Endothelial cell (in vitro differentiated cells): ENCODE measurements around the gene COBLL1. TPM values are rescaled to one million over a fixed set of nuclear protein-coding genes. Genes with fewer than 3 reads are reported as not detected.

Experiments
- DNase-seq: peaks from one replicate; pipeline ENCODE4 v3.0.0; 2021; ENCODE audit warnings: low spot score
- H3K27ac Mint-ChIP-seq: one replicate; pipeline ENCODE4 v1.8.0; 2021; ENCODE audit warnings: mixed read lengths, inconsistent platforms; ENCODE audit not compliant: unreplicated experiment
- H3K27me3 Mint-ChIP-seq: one replicate; pipeline ENCODE4 v1.8.0; 2021; ENCODE audit warnings: mild to moderate bottlenecking, moderate library complexity, mixed read lengths, inconsistent platforms; ENCODE audit not compliant: unreplicated experiment
- H3K36me3 Mint-ChIP-seq: one replicate; pipeline ENCODE4 v1.8.0; 2021; ENCODE audit warnings: mild to moderate bottlenecking, low read depth, mixed read lengths, inconsistent platforms; ENCODE audit not compliant: unreplicated experiment
- H3K4me1 Mint-ChIP-seq: one replicate; pipeline ENCODE4 v1.8.0; 2021; ENCODE audit warnings: mild to moderate bottlenecking, mixed read lengths, inconsistent platforms; ENCODE audit not compliant: unreplicated experiment
- H3K4me3 Mint-ChIP-seq: one replicate; pipeline ENCODE4 v1.8.0; 2021; ENCODE audit warnings: mild to moderate bottlenecking, mixed read lengths, inconsistent platforms; ENCODE audit not compliant: unreplicated experiment
- H3K9me3 Mint-ChIP-seq: one replicate; pipeline ENCODE4 v1.8.0; 2021; ENCODE audit warnings: mixed read lengths, inconsistent platforms; ENCODE audit not compliant: unreplicated experiment
- total RNA-seq: library from RNA; stranded (reverse); fragmentation: NEBNext Ultra II Directional; extraction: Animal tissue kit (Norgen Biotek cat#: 25700); gene quantifications from one replicate; pipeline ENCODE4 v1.2.1, GENCODE V29; 2021; ENCODE audit not compliant: unreplicated experiment
- TF ChIP-seq, protein P1 (sequence below): fragments of 200-600 bp; sonication (generic); IDR thresholded peaks from one replicate; pipeline ENCODE4 v1.5.0; 2021; ENCODE audit warnings: antibody characterized with exemption; ENCODE audit not compliant: unreplicated experiment

The COBLL1 gene
- total RNA-seq, 1 donor from 2014 or later, result 46.6 TPM

DNA sequence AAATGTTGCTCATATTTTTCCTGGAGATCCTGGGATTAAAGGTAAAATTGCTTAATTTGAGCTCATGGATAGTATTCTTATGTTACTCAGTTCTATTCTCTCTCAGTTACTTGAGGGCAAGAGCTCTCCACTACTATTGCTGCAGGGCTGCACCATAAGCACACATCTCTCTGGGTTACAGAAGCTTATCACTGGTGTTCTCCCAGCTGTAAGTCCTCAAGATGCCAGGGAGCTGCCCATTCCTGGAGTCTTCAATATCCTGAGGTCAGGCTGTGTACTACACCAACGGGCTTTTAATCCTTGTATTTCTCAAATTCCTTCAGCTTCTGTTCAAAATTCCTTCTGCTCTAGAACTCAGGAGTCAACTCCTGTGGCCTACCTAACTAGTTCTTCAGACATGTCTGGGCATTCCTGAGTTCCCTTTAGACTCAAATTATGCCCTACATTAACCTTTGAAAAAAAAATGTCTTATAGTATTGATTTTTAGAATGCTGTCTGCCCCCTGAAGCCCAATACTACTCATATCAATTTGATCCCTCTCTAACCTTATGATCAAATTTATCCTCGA, 17.7 kb upstream of the COBLL1 start:
- Mint-ChIP-seq H3K36me3 (no peaks in the 10 kb centered on the region), H3K9me3 (no peaks in the 10 kb centered on the region), H3K4me3 (no peak overlapping the region), H3K27ac (no peak overlapping the region), H3K4me1 (no peaks in the 10 kb centered on the region), H3K27me3 (no peaks in the 10 kb centered on the region)
- TF ChIP-seq, protein P1, sequence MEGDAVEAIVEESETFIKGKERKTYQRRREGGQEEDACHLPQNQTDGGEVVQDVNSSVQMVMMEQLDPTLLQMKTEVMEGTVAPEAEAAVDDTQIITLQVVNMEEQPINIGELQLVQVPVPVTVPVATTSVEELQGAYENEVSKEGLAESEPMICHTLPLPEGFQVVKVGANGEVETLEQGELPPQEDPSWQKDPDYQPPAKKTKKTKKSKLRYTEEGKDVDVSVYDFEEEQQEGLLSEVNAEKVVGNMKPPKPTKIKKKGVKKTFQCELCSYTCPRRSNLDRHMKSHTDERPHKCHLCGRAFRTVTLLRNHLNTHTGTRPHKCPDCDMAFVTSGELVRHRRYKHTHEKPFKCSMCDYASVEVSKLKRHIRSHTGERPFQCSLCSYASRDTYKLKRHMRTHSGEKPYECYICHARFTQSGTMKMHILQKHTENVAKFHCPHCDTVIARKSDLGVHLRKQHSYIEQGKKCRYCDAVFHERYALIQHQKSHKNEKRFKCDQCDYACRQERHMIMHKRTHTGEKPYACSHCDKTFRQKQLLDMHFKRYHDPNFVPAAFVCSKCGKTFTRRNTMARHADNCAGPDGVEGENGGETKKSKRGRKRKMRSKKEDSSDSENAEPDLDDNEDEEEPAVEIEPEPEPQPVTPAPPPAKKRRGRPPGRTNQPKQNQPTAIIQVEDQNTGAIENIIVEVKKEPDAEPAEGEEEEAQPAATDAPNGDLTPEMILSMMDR, result no peak
- DNase-seq, result no peak

DNA sequence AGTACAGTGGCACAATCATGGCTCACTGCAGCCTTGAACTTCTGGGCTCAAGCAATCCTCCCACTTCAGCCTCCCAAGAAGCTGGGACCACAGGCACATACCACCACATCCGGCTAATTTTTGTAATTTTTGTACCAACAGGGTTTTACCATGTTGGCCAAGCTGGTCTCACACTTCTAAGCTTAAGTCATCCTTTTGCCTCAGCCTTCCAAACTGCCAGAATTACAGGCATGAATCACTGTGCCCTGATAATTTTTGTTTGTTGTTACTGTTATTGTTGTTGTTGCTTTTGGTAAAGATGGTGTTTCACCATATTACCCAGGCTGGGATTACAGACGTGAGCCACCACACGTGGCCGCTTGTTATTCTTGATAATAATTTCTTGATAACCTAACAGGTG, 10.5 kb upstream of the COBLL1 start:
- H3K4me3 Mint-ChIP-seq, result no peak overlapping the region
- no peaks in the 10 kb centered on the region for H3K9me3 Mint-ChIP-seq
- no peaks in the 10 kb centered on the region for H3K36me3 Mint-ChIP-seq
- peaks cover 1% of the 10 kb centered on the region for H3K27me3 Mint-ChIP-seq
- TF ChIP-seq, protein P1, result no peak
- H3K4me1 Mint-ChIP-seq, result no peaks in the 10 kb centered on the region
- no peak for DNase-seq
- H3K27ac Mint-ChIP-seq, result no peak overlapping the region

DNA sequence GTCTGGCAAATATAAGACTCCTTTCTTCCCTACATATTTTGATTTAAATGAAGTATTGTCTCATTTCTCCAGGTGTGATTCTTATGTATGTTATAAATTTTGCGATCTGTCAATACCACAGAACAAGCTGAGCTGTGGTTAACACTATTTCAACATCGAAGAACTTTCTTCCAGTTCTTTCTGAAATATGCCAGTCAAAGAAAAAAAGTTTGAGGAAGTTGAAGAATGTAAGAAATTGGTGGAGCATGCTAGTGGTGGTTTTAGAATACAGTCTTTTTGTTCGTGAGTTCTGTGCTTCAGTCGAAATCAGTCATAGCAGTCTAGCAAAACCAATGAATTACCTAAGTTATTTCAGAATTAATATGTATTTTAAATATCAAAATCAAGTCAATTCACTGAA, 8.6 kb upstream of the COBLL1 start:
- H3K27ac Mint-ChIP-seq, result no peak overlapping the region
- DNase-seq, result no peak
- H3K27me3 Mint-ChIP-seq, result peaks cover 1% of the 10 kb centered on the region
- no peaks in the 10 kb centered on the region for H3K36me3 Mint-ChIP-seq
- TF ChIP-seq, protein P1, result no peak
- H3K4me3 Mint-ChIP-seq, result no peak overlapping the region
- no peaks in the 10 kb centered on the region for H3K9me3 Mint-ChIP-seq
- H3K4me1 Mint-ChIP-seq, result no peaks in the 10 kb centered on the region

DNA sequence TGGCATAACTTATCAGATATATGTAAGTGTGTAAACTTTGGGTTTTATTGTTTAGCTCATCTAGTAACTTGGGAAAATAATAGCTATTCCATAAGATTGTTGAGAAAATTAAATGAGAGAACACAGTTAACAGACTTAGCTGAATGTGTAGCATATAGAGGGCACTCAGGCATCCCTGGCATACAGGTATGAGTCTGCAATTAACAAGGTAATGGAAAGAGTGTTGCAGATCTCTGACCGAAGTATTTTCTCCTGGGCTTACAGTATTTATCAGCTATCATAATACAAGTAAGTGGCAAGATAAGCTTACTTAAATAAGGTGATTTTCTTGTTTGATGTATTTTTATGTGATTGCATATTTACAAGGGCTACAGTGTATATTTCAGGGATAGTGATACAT, 7.9 kb upstream of the COBLL1 start:
- Mint-ChIP-seq H3K4me1 (no peaks in the 10 kb centered on the region), H3K9me3 (no peaks in the 10 kb centered on the region), H3K27ac (no peak overlapping the region), H3K36me3 (no peaks in the 10 kb centered on the region), H3K27me3 (peaks cover 1% of the 10 kb centered on the region), H3K4me3 (no peak overlapping the region)
- DNase-seq, result no peak
- TF ChIP-seq, protein P1, result no peak

DNA sequence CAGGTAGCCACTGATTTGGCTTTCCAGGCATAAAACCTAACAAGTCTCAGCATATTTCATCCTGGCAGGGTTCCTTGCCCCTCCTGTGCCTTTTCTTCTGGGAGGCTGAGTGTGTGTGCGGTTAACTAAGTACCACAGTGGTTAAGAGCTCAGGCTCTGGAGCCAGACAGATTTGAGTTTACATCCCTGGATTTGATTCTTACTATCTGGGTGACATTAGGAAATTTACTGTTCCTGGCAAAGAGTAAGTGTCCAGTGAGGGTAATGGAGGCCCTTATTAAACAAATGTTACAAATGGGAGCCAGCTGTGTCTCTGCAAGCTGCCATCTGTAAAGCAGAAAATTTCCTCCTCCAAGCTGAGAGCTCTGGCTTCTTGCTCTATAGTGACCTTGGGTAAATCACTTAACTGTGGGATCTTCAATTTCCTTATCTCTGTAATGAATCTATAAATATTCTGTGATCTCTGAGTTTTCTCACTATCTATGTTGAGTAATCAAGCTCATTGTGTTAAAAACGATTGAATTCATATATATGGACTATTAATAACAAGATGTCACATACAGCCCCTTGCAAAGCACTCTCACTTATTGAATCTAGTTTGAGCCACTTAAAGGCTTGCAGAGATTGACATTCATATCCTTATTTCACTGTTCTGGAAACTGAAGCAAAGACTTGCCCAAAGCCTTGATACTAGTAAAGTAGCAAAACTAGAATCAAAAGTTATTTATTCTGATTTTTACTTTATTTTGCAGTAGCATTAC, 6.5 kb upstream of the COBLL1 start:
- TF ChIP-seq, protein P1, result no peak

More for the DNA sequence above, 6.5 kb upstream of the COBLL1 start:
- H3K4me1 Mint-ChIP-seq, result no peaks in the 10 kb centered on the region
- no peak for DNase-seq
- H3K36me3 Mint-ChIP-seq, result no peaks in the 10 kb centered on the region
- H3K9me3 Mint-ChIP-seq, result no peaks in the 10 kb centered on the region
- no peak overlapping the region for H3K27ac Mint-ChIP-seq
- H3K4me3 Mint-ChIP-seq, result no peak overlapping the region
- peaks cover 1% of the 10 kb centered on the region for H3K27me3 Mint-ChIP-seq
